Right lobe of liver (tissue), 6 donors: Measurements from ENCODE around the gene TMEM175. TPM values are rescaled to one million over a fixed set of nuclear protein-coding genes. Genes with fewer than 3 reads are reported as not detected.
A peak's percentile ranks its signal among the peaks of the same experiment; 100 is the strongest.

Experiments used
- ATAC-seq, 4 donors: fragments of 200-7000 bp; cut with Tn5 transposase; one replicate each; pipeline ENCODE4 v1.9.1; 2020; ENCODE audit warnings: mild to moderate bottlenecking in 4 of 4, moderate library complexity in 4 of 4
- DNase-seq, 3 donors: peaks; one replicate each; pipeline ENCODE4 v3.0.0-alpha.2; 2020
- H3K27ac ChIP-seq, 3 donors: fragments of 200-600 bp; one replicate each; pipeline ENCODE4 v1.8.0; 2022
- H3K27me3 ChIP-seq, 2 donors: fragments of 200-600 bp; one replicate each; pipeline ENCODE4 v1.8.0; 2022
- H3K36me3 ChIP-seq, 4 donors: fragments of 200-600 bp; sonication (generic) in 1 of 4; one replicate each; pipeline versions ENCODE4 v1.5.1 to v1.8.0; 2017 to 2022; ENCODE audit warnings: control low read depth in 1 of 4
- H3K4me1 ChIP-seq, 4 donors: fragments of 200-600 bp; sonication (generic) in 1 of 4; one replicate each; pipeline versions ENCODE4 v1.5.1 to v1.8.0; 2017 to 2022; ENCODE audit warnings: control low read depth in 1 of 4
- H3K4me3 ChIP-seq, 3 donors: fragments of 200-600 bp; one replicate each; pipeline ENCODE4 v1.8.0; 2022
- H3K9me3 ChIP-seq, 4 donors: fragments of 200-600 bp; sonication (generic) in 1 of 4; one replicate each; pipeline versions ENCODE4 v1.5.1 to v1.8.0; 2017 to 2022; ENCODE audit warnings: control low read depth in 1 of 4
- CTCF ChIP-seq, 4 donors: fragments of 200-600 bp in 3 of 4; fragments of 450-650 bp in 1 of 4; IDR thresholded peaks; one replicate each; pipeline versions ENCODE4 v1.5.1 to v1.8.0; 2016 to 2022; ENCODE audit warnings: antibody characterized with exemption in 4 of 4, mild to moderate bottlenecking in 2 of 4
- POLR2A ChIP-seq: fragments of 450-650 bp; IDR thresholded peaks from one replicate; pipeline ENCODE4 v1.6.1; 2017; ENCODE audit warnings: antibody characterized with exemption, mild to moderate bottlenecking
- WGBS: methylation state at CpG from one replicate; pipeline ENCODE4 v1.1.6; 2018; ENCODE audit warnings: low coverage, low lambda C conversion rate; ENCODE audit not compliant: insufficient coverage; ENCODE audit errors: missing lambda C conversion rate; 5-methylcytosine and 5-hydroxymethylcytosine counted together
- intact Hi-C, 2 donors: fragments of 100-400 bp; cut with DNase I; formaldehyde crosslinking; loops; one replicate each; pipeline versions ENCODE4 v1.11.2 to v1.14.1; 2022
- total RNA-seq, 6 experiments: library from RNA; depleted of rRNA in 2 of 6; stranded (reverse); fragments of >200 nt in 2 of 6; fragmentation: NEBNext Ultra II Directional in 3 of 6; extraction: Animal tissue kit (Norgen Biotek cat#: 25700) in 3 of 6; gene quantifications; one replicate each; pipeline versions ENCODE4 v1.1.0 to v1.2.4, GENCODE V29; 2016 to 2023
- donor health status: DM: no; HTN: yes; CAD: no.
- donor health status: DM: no; HTN: no; CAD: no.
- donor health status: DM: no; HTN: no; CAD: no.
- donor health status: DM: no; HTN: yes; CAD: no.
- donor health status: DM: no; HTN: yes; CAD: no.

The TMEM175 gene
- total RNA-seq, 6 experiments from 2014 or later, result 22.0 to 31.8 (median 23.6) TPM

GRCh38 chr4:964346-965025, 32.2 kb downstream of the TMEM175 start:
- DNase-seq (no peak), ATAC-seq (no peak)
- TF ChIP-seq CTCF (IDR thresholded peaks at IDR 0.05), result no peak
- no peaks in the 10 kb centered on the region for H3K4me1 ChIP-seq
- no peaks in the 10 kb centered on the region for H3K9me3 ChIP-seq
- intact Hi-C loops, result no loop called here
- 79% methylated on average over 4 of the region's 23 CpGs for WGBS
- H3K27ac ChIP-seq, result no peak overlapping the region
- H3K36me3 ChIP-seq, result peaks cover 0 to 3% (median 0%) of the 10 kb centered on the region in 4 donors
- no peaks in the 10 kb centered on the region for H3K27me3 ChIP-seq
- H3K4me3 ChIP-seq, result no peak overlapping the region

GRCh38 chr4:965048-965765, 32.9 kb downstream of the TMEM175 start:
- WGBS, result 90% methylated on average over 2 of the region's 26 CpGs
- H3K4me3 ChIP-seq, result no peak overlapping the region
- intact Hi-C loops, result no loop called here
- ATAC-seq (no peak), DNase-seq (no peak)
- no peaks in the 10 kb centered on the region for H3K9me3 ChIP-seq
- H3K27ac ChIP-seq, result no peak overlapping the region
- no peak for TF ChIP-seq CTCF (IDR thresholded peaks at IDR 0.05)
- no peak for TF ChIP-seq POLR2A
- no peaks in the 10 kb centered on the region for H3K4me1 ChIP-seq
- no peaks in the 10 kb centered on the region for H3K27me3 ChIP-seq
- peaks cover 0 to 3% (median 0%) of the 10 kb centered on the region in 4 donors for H3K36me3 ChIP-seq

- DNase-seq, result no peak
- no peak for ATAC-seq
- H3K9me3 ChIP-seq, result no peaks in the 10 kb centered on the region
- WGBS, result no CpG with 5 or more reads among the region's 21 CpGs
- TF ChIP-seq CTCF (IDR thresholded peaks at IDR 0.05) (no peak), POLR2A (no peak)
- H3K4me1 ChIP-seq, result no peaks in the 10 kb centered on the region
- no peak overlapping the region for H3K4me3 ChIP-seq
- no peak overlapping the region for H3K27ac ChIP-seq
- intact Hi-C loops, result no loop called here
- peaks cover 0 to 3% (median 0%) of the 10 kb centered on the region in 4 donors for H3K36me3 ChIP-seq
- no peaks in the 10 kb centered on the region for H3K27me3 ChIP-seq
Observed at GRCh38 chr4:965766-966134, 33.5 kb downstream of the TMEM175 start.

- intact Hi-C loops, result no loop called here
- 64% methylated on average over 5 of the region's 48 CpGs for WGBS
- DNase-seq (peak in 1 of 3 donors; percentile 15), ATAC-seq (no peak)
- no peaks in the 10 kb centered on the region for H3K27me3 ChIP-seq
- H3K4me1 ChIP-seq, result peaks cover 0 to 3% (median 0%) of the 10 kb centered on the region in 4 donors
- H3K9me3 ChIP-seq, result no peaks in the 10 kb centered on the region
- H3K4me3 ChIP-seq, result no peak overlapping the region
- peaks cover 0 to 3% (median 0%) of the 10 kb centered on the region in 4 donors for H3K36me3 ChIP-seq
- H3K27ac ChIP-seq, result no peak overlapping the region
- TF ChIP-seq POLR2A (no peak), CTCF (IDR thresholded peaks at IDR 0.05) (no peak)
Observed at GRCh38 chr4:966266-967112, 34.2 kb downstream of the TMEM175 start.
